ENCODE results near the gene GARS1. TPM values are rescaled to one million over a fixed set of nuclear protein-coding genes. Genes with fewer than 3 reads are reported as not detected.

Gene GARS1
- total and polyA plus RNA-seq, 9 of the 15 experiments (the other 6 are each of a cell fraction or from before 2014, with no cell fraction given): 142 to 769 (median 272) TPM

- TF ChIP-seq THRA (IDR thresholded peaks at IDR 0.05) (no peak), ZNF184 (CRISPR knock-in tag; IDR thresholded peaks at IDR 0.05) (no peak), BHLHE40 (IDR thresholded peaks at IDR 0.05; ENCODE audit: low read length) (peak; percentile 77), L3MBTL2 (IDR thresholded peaks at IDR 0.05) (peak; percentile 32; the same call in 1 of the 2 replicates), TOE1 (IDR thresholded peaks at IDR 0.05; ENCODE audit: borderline replicate concordance) (peak; percentile 49; the same call in 1 of the 2 replicates), TOE1 (CRISPR knock-in tag; IDR thresholded peaks at IDR 0.05; ENCODE audit: borderline replicate concordance, low read depth) (no peak), ELF4 (CRISPR knock-in tag; IDR thresholded peaks at IDR 0.05) (peak; percentile 31; the same call in 1 of the 2 replicates), CXXC5 (CRISPR knock-in tag; IDR thresholded peaks at IDR 0.05) (peak; percentile 44), MITF (IDR thresholded peaks at IDR 0.05) (peak; percentile 53; the same call in 1 of the 2 replicates), ZNF766 (CRISPR knock-in tag; conservative IDR thresholded peaks at IDR 0.05) (peak; percentile 82), ZNF589 (CRISPR knock-in tag; IDR thresholded peaks at IDR 0.05; ENCODE audit: low read depth) (peak; percentile 54; the same call in 1 of the 2 replicates), IRF9 (tag; IDR thresholded peaks at IDR 0.05) (no peak)
These were observed 44.7 kb upstream of the GARS1 start (continued) for GRCh38 chr7:30549931-30550493.
